Caco-2 (cell line): ENCODE data around the gene ERLIN1. TPM values are rescaled to one million over a fixed set of nuclear protein-coding genes. Genes with fewer than 3 reads are reported as not detected.

Experiments
- BruUV-seq: library from RNA; stranded (reverse); fragments of 400-500 nt; replicated peaks from 2 replicates; lab custom pipeline; 2021; lab: Mats Ljungman, UMichigan
- CTCF ChIA-PET: fragments of 300-600 bp; sonication (Branson Sonifier 250); formaldehyde crosslinking; loops from one replicate; lab custom pipeline; 2022; ENCODE audit warnings: antibody characterized with exemption; lab: Charles Lee
- POLR2A ChIA-PET: fragments of 300-600 bp; sonication (Branson Sonifier 250); formaldehyde crosslinking; loops from one replicate; lab custom pipeline; 2022; ENCODE audit warnings: antibody characterized with exemption; lab: Charles Lee
- DNase-seq, 2 experiments: peaks; one replicate each; pipeline versions ENCODE4 v3.0.0 to v3.0.0-alpha.2; 2020 to 2022
- H3K27me3 ChIP-seq: replicated peaks from 2 replicates; pipeline ENCODE4 v1.6.0; 2011; ENCODE audit warnings: low read length; ENCODE audit not compliant: control insufficient read depth, insufficient read depth
- H3K36me3 ChIP-seq: 2 replicates; pipeline ENCODE4 v1.5.1; 2011; ENCODE audit warnings: low read length; ENCODE audit not compliant: control insufficient read depth, insufficient read depth
- H3K4me1 ChIP-seq: fragments of 250-450 bp; sonication (Bioruptor Pico); 2 replicates; pipeline ENCODE4 v1.5.1; 2020; ENCODE audit warnings: mild to moderate bottlenecking
- H3K4me3 ChIP-seq: 2 replicates; pipeline ENCODE4 v1.5.1; 2011; ENCODE audit warnings: low read depth, mild to moderate bottlenecking, control low read depth, low read length
- H3K9me3 ChIP-seq: fragments of 250-450 bp; sonication (Bioruptor Pico); 2 replicates; pipeline ENCODE4 v1.5.1; 2020; ENCODE audit warnings: mild to moderate bottlenecking, moderate library complexity
- H3K27ac Mint-ChIP-seq: one replicate; pipeline ENCODE4 v1.8.0; 2022; ENCODE audit warnings: mixed read lengths; ENCODE audit not compliant: unreplicated experiment
- H3K27me3 Mint-ChIP-seq: one replicate; pipeline ENCODE4 v1.8.0; 2022; ENCODE audit warnings: mixed read lengths; ENCODE audit not compliant: insufficient read depth, unreplicated experiment
- H3K36me3 Mint-ChIP-seq: one replicate; pipeline ENCODE4 v1.8.0; 2022; ENCODE audit warnings: mild to moderate bottlenecking, mixed read lengths; ENCODE audit not compliant: insufficient read depth, unreplicated experiment
- H3K4me1 Mint-ChIP-seq: one replicate; pipeline ENCODE4 v1.8.0; 2022; ENCODE audit warnings: low read depth, mixed read lengths; ENCODE audit not compliant: unreplicated experiment
- H3K4me3 Mint-ChIP-seq: one replicate; pipeline ENCODE4 v1.8.0; 2022; ENCODE audit warnings: mild to moderate bottlenecking, moderate library complexity, mixed read lengths; ENCODE audit not compliant: unreplicated experiment
- H3K9me3 Mint-ChIP-seq: one replicate; pipeline ENCODE4 v1.8.0; 2022; ENCODE audit warnings: mixed read lengths; ENCODE audit not compliant: unreplicated experiment
- CTCF ChIP-seq, 2 experiments: fragments of 200-600 bp in 1 of 2; IDR thresholded peaks; 1 replicate in 1 of 2; 2 replicates in 1 of 2; pipeline versions ENCODE4 v1.5.1 to v1.8.0; 2011 to 2022; ENCODE audit warnings: antibody characterized with exemption in 1 of 2, control low read depth in 1 of 2, inconsistent platforms in 1 of 2, low read depth in 1 of 2, low read length in 1 of 2, mild to moderate bottlenecking in 1 of 2, moderate library complexity in 1 of 2; ENCODE audit not compliant: insufficient read depth in 1 of 2, severe bottlenecking in 1 of 2, unreplicated experiment in 1 of 2
- intact Hi-C: fragments of 100-400 bp; cut with micrococcal nuclease; formaldehyde crosslinking; loops from one replicate; pipeline ENCODE4 v1.10.0; 2022; ENCODE audit not compliant: unreplicated experiment
- total RNA-seq: library from RNA; stranded (reverse); gene quantifications from 2 replicates; pipeline ENCODE4 v1.2.3, GENCODE V29; 2022

The ERLIN1 gene
- total RNA-seq, 1 experiment from 2014 or later: 59.0 TPM

GRCh38 chr10:100163704-100164621 lies 21.9 kb downstream of the ERLIN1 start:
- H3K4me1 ChIP-seq: no peaks in the 10 kb centered on the region; the same call in 1 of the 2 replicates
- H3K4me3 Mint-ChIP-seq: no peak overlapping the region
- H3K36me3 ChIP-seq: no peaks in the 10 kb centered on the region
- ChIA-PET POLR2A (interaction anchor here (0.5 to 0.7 kb wide), 2 partner anchors 139 to 209 kb away, joined by 3 read pairs; no protein-coding TSS in a partner anchor), CTCF (interaction anchor here (0.6 kb wide), 1 partner anchor 143 kb away, joined by 3 read pairs; no protein-coding TSS in a partner anchor)
- intact Hi-C loops: no loop called here
- BruUV-seq: no TSS peak
- no peaks in the 10 kb centered on the region for H3K27me3 Mint-ChIP-seq
- H3K36me3 Mint-ChIP-seq: peaks cover 22% of the 10 kb centered on the region
- H3K27ac Mint-ChIP-seq: no peak overlapping the region
- H3K9me3 ChIP-seq: no peaks in the 10 kb centered on the region; the same call in 1 of the 2 replicates
- H3K4me1 Mint-ChIP-seq: peaks cover 7% of the 10 kb centered on the region
- H3K27me3 ChIP-seq: no peaks in the 10 kb centered on the region
- no peak for TF ChIP-seq CTCF (IDR thresholded peaks at IDR 0.05; ENCODE audit: insufficient read depth in 1 of 2, low read depth in 1 of 2, low read length in 1 of 2, severe bottlenecking in 1 of 2, unreplicated experiment in 1 of 2)
- DNase-seq: no peak
- no peak overlapping the region for H3K4me3 ChIP-seq
- no peaks in the 10 kb centered on the region for H3K9me3 Mint-ChIP-seq

- Mint-ChIP-seq H3K36me3 (peaks cover 22% of the 10 kb centered on the region), H3K27me3 (no peaks in the 10 kb centered on the region), H3K9me3 (no peaks in the 10 kb centered on the region), H3K27ac (no peak overlapping the region), H3K4me3 (no peak overlapping the region), H3K4me1 (peaks cover 8% of the 10 kb centered on the region)
- ChIA-PET CTCF (no interaction called here), POLR2A (no interaction called here)
- no peak overlapping the region for H3K4me3 ChIP-seq
- no peaks in the 10 kb centered on the region for H3K27me3 ChIP-seq
- H3K9me3 ChIP-seq: no peaks in the 10 kb centered on the region; the same call in 1 of the 2 replicates
- BruUV-seq: no TSS peak
- intact Hi-C loops: no loop called here
- no peak for TF ChIP-seq CTCF (IDR thresholded peaks at IDR 0.05; ENCODE audit: insufficient read depth in 1 of 2, low read depth in 1 of 2, low read length in 1 of 2, severe bottlenecking in 1 of 2, unreplicated experiment in 1 of 2)
- no peaks in the 10 kb centered on the region for H3K36me3 ChIP-seq
- DNase-seq: no peak
- no peaks in the 10 kb centered on the region; the same call in 1 of the 2 replicates for H3K4me1 ChIP-seq
Measured at GRCh38 chr10:100162696-100163095, 23.1 kb downstream of the ERLIN1 start.

- Histone ChIP-seq H3K9me3 (no peaks in the 10 kb centered on the region; the same call in 1 of the 2 replicates), H3K4me1 (0 out of 2 replicates have a peak, but pooled peaks cover 3% of the 10 kb centered on the region), H3K36me3 (no peaks in the 10 kb centered on the region; the same call in 1 of the 2 replicates), H3K4me3 (no peak overlapping the region), H3K27me3 (no peaks in the 10 kb centered on the region)
- H3K27me3 Mint-ChIP-seq: no peaks in the 10 kb centered on the region
- DNase-seq: no peak
- TF ChIP-seq CTCF (IDR thresholded peaks at IDR 0.05; ENCODE audit: insufficient read depth in 1 of 2, low read depth in 1 of 2, low read length in 1 of 2, severe bottlenecking in 1 of 2, unreplicated experiment in 1 of 2): no peak
- no TSS peak for BruUV-seq
- peaks cover 19% of the 10 kb centered on the region for H3K4me1 Mint-ChIP-seq
- POLR2A ChIA-PET: no interaction called here
- H3K27ac Mint-ChIP-seq: no peak overlapping the region
- intact Hi-C loops: no loop called here
- peaks cover 29% of the 10 kb centered on the region for H3K36me3 Mint-ChIP-seq
- CTCF ChIA-PET: no interaction called here
- H3K9me3 Mint-ChIP-seq: no peaks in the 10 kb centered on the region
- no peak overlapping the region for H3K4me3 Mint-ChIP-seq
Measured at GRCh38 chr10:100158044-100158805, 27.6 kb downstream of the ERLIN1 start.
